PC-9 (cell line): ENCODE measurements around the gene MYRIP. TPM values are rescaled to one million over a fixed set of nuclear protein-coding genes. Genes with fewer than 3 reads are reported as not detected.

Experiments
- BruUV-seq: library from RNA; stranded (reverse); fragments of 400-500 nt; replicated peaks from 2 replicates; lab custom pipeline; 2021; lab: Mats Ljungman, UMichigan
- CTCF ChIA-PET: fragments of 300-600 bp; sonication (Branson Sonifier 250); formaldehyde crosslinking; loops from one replicate; lab custom pipeline; 2022; ENCODE audit warnings: antibody characterized with exemption; lab: Charles Lee
- POLR2A ChIA-PET: fragments of 300-600 bp; sonication (Branson Sonifier 250); formaldehyde crosslinking; loops from one replicate; lab custom pipeline; 2022; ENCODE audit warnings: antibody characterized with exemption; ENCODE audit not compliant: unreplicated experiment; lab: Charles Lee
- DNase-seq, 2 experiments: peaks; one replicate each; pipeline versions ENCODE4 v3.0.0 to v3.0.0-alpha.2; 2015 to 2022; ENCODE audit warnings: mixed read lengths in 1 of 2
- H2AFZ ChIP-seq: fragments of 200-600 bp; sonication (generic); 2 replicates; pipeline ENCODE4 v1.8.1; 2017; ENCODE audit warnings: antibody characterized with exemption
- H3F3A ChIP-seq: fragments of 200-600 bp; sonication (generic); 2 replicates; pipeline ENCODE4 v1.8.1; 2017; ENCODE audit warnings: antibody characterized with exemption, mild to moderate bottlenecking, low read depth; ENCODE audit not compliant: insufficient read depth
- H3K27ac ChIP-seq: fragments of 200-600 bp; sonication (generic); 2 replicates; pipeline ENCODE4 v1.6.1; 2016; ENCODE audit warnings: mixed run types
- H3K27me3 ChIP-seq: fragments of 200-600 bp; sonication (generic); 2 replicates; pipeline ENCODE4 v1.6.1; 2016; ENCODE audit warnings: low read depth, mixed run types; ENCODE audit not compliant: insufficient read depth
- H3K36me3 ChIP-seq: fragments of 200-600 bp; sonication (generic); 2 replicates; pipeline ENCODE4 v1.6.1; 2016; ENCODE audit warnings: low read depth, mixed run types
- H3K4me1 ChIP-seq: fragments of 200-600 bp; sonication (generic); replicated peaks from 2 replicates; pipeline ENCODE4 v1.6.1; 2016; ENCODE audit warnings: mixed run types; ENCODE audit not compliant: insufficient read depth
- H3K4me2 ChIP-seq: fragments of 200-600 bp; sonication (generic); 2 replicates; pipeline ENCODE4 v1.6.1; 2017; ENCODE audit warnings: mixed run types
- H3K4me3 ChIP-seq: fragments of 200-600 bp; sonication (generic); 2 replicates; pipeline ENCODE4 v1.6.1; 2016; ENCODE audit warnings: mixed run types
- H3K79me2 ChIP-seq: fragments of 200-600 bp; sonication (generic); 2 replicates; pipeline ENCODE4 v1.6.1; 2017; ENCODE audit warnings: low read depth, mixed run types
- H3K9me2 ChIP-seq: fragments of 200-600 bp; sonication (generic); 2 replicates; pipeline ENCODE4 v1.8.1; 2017; ENCODE audit warnings: mild to moderate bottlenecking; ENCODE audit not compliant: insufficient read depth
- H3K9me3 ChIP-seq: fragments of 200-600 bp; sonication (generic); 2 replicates; pipeline ENCODE4 v1.8.1; 2016; ENCODE audit warnings: low read depth; ENCODE audit not compliant: insufficient read depth
- H4K20me1 ChIP-seq: fragments of 200-600 bp; sonication (generic); 2 replicates; pipeline ENCODE4 v1.8.1; 2017; ENCODE audit not compliant: insufficient read depth
- CTCF ChIP-seq: fragments of 200-600 bp; sonication (generic); conservative IDR thresholded peaks from 2 replicates; pipeline ENCODE4 v1.6.1; 2017; ENCODE audit warnings: mixed run types, antibody characterized with exemption, mild to moderate bottlenecking, moderate library complexity
- EZH2 ChIP-seq: fragments of 200-600 bp; sonication (generic); IDR thresholded peaks from 2 replicates; pipeline ENCODE4 v1.8.0; 2017; ENCODE audit warnings: antibody characterized with exemption, low read depth
- intact Hi-C: fragments of 100-400 bp; cut with micrococcal nuclease; formaldehyde crosslinking; loops from one replicate; pipeline ENCODE4 v1.10.0; 2022; ENCODE audit not compliant: unreplicated experiment
- total RNA-seq: library from RNA; stranded (reverse); gene quantifications from 2 replicates; pipeline ENCODE4 v1.2.3, GENCODE V29; 2021

MYRIP gene
- total RNA-seq, 1 experiment from 2014 or later, result not detected

GRCh38 chr3:40057077-40057476 lies 247.7 kb downstream of the MYRIP start:
- CTCF ChIA-PET, result no interaction called here
- no peak overlapping the region for H3K27ac ChIP-seq
- no TSS peak for BruUV-seq
- H4K20me1 ChIP-seq, result no peaks in the 10 kb centered on the region
- H3K9me2 ChIP-seq, result no peaks in the 10 kb centered on the region
- H3K27me3 ChIP-seq, result no peaks in the 10 kb centered on the region
- no peaks in the 10 kb centered on the region for H3K4me1 ChIP-seq
- no peaks in the 10 kb centered on the region for H3K36me3 ChIP-seq
- H2AFZ ChIP-seq, result no peak overlapping the region
- no peaks in the 10 kb centered on the region for H3K79me2 ChIP-seq
- no peak overlapping the region for H3K4me3 ChIP-seq
- no peaks in the 10 kb centered on the region for H3F3A ChIP-seq
- no peak overlapping the region for H3K4me2 ChIP-seq
- TF ChIP-seq EZH2 (no peak), CTCF (no peak)
- H3K9me3 ChIP-seq, result no peaks in the 10 kb centered on the region
- intact Hi-C loops, result no loop called here
- POLR2A ChIA-PET, result no interaction called here
- DNase-seq, result no peak

- H3K27ac ChIP-seq, result no peak overlapping the region
- ChIA-PET POLR2A (no interaction called here), CTCF (no interaction called here)
- intact Hi-C loops, result no loop called here
- no peak for TF ChIP-seq CTCF
- no peak for TF ChIP-seq EZH2
- no peaks in the 10 kb centered on the region for H3K36me3 ChIP-seq
- DNase-seq, result no peak
- H3K4me2 ChIP-seq, result no peak overlapping the region
- no peak overlapping the region for H2AFZ ChIP-seq
- H3K4me3 ChIP-seq, result no peak overlapping the region
- no peaks in the 10 kb centered on the region for H3F3A ChIP-seq
- H3K4me1 ChIP-seq, result no peaks in the 10 kb centered on the region
- H3K27me3 ChIP-seq, result no peaks in the 10 kb centered on the region
- no peaks in the 10 kb centered on the region for H3K9me2 ChIP-seq
- H3K79me2 ChIP-seq, result no peaks in the 10 kb centered on the region
- H3K9me3 ChIP-seq, result no peaks in the 10 kb centered on the region
- no TSS peak for BruUV-seq
- H4K20me1 ChIP-seq, result no peaks in the 10 kb centered on the region
These were observed 248.4 kb downstream of the MYRIP start for GRCh38 chr3:40057786-40058185.

GRCh38 chr3:40068636-40069035 lies 259.2 kb downstream of the MYRIP start:
- BruUV-seq, result no TSS peak
- Histone ChIP-seq H4K20me1 (no peaks in the 10 kb centered on the region), H3K4me1 (no peaks in the 10 kb centered on the region), H2AFZ (no peak overlapping the region), H3F3A (no peaks in the 10 kb centered on the region), H3K79me2 (no peaks in the 10 kb centered on the region), H3K36me3 (no peaks in the 10 kb centered on the region), H3K9me2 (no peaks in the 10 kb centered on the region), H3K9me3 (no peaks in the 10 kb centered on the region), H3K4me3 (no peak overlapping the region), H3K27me3 (peaks cover 20% of the 10 kb centered on the region), H3K4me2 (no peak overlapping the region), H3K27ac (no peak overlapping the region)
- intact Hi-C loops, result no loop called here
- ChIA-PET POLR2A (no interaction called here), CTCF (no interaction called here)
- no peak for DNase-seq
- TF ChIP-seq CTCF, result no peak
- no peak for TF ChIP-seq EZH2
